ENCODE results near the gene PKD1L1.

The PKD1L1 gene

GRCh38 chr7:47915616-47915976 lies 32.7 kb downstream of the PKD1L1 start:
- TF ChIP-seq POLR2A (IDR thresholded peaks at IDR 0.05; ENCODE audit: low read depth, low read length): no peak
- DNase-seq (ENCODE audit: insufficient read length, low spot score) (no peak), FAIRE-seq (no peak)

GRCh38 chr7:47914717-47915615 lies 33.3 kb downstream of the PKD1L1 start:
- no peak for TF ChIP-seq POLR2A (IDR thresholded peaks at IDR 0.05; ENCODE audit: low read depth, low read length)
- DNase-seq (ENCODE audit: insufficient read length, low spot score) (no peak), FAIRE-seq (no peak)

- DNase-seq (ENCODE audit: insufficient read length, low spot score) (no peak), FAIRE-seq (no peak)
- no peak for TF ChIP-seq POLR2A (IDR thresholded peaks at IDR 0.05; ENCODE audit: low read depth, low read length)
Observed at GRCh38 chr7:47912332-47912731, 35.9 kb downstream of the PKD1L1 start.

- FAIRE-seq: no peak
- no peak for DNase-seq (ENCODE audit: insufficient read length, low spot score)
- no peak for TF ChIP-seq POLR2A (IDR thresholded peaks at IDR 0.05; ENCODE audit: low read depth, low read length)
Observed at GRCh38 chr7:47908720-47909119, 39.5 kb downstream of the PKD1L1 start.

- no peak for TF ChIP-seq POLR2A (IDR thresholded peaks at IDR 0.05; ENCODE audit: low read depth, low read length)
- DNase-seq (ENCODE audit: insufficient read length, low spot score): no peak
- FAIRE-seq: no peak
Observed at GRCh38 chr7:47907981-47908616, 40.2 kb downstream of the PKD1L1 start.

GRCh38 chr7:47906883-47907282 lies 41.4 kb downstream of the PKD1L1 start:
- DNase-seq (ENCODE audit: insufficient read length, low spot score): no peak
- no peak for FAIRE-seq
- no peak for TF ChIP-seq POLR2A (IDR thresholded peaks at IDR 0.05; ENCODE audit: low read depth, low read length)

GRCh38 chr7:47905076-47905920 lies 43.0 kb downstream of the PKD1L1 start:
- TF ChIP-seq POLR2A (IDR thresholded peaks at IDR 0.05; ENCODE audit: low read depth, low read length): no peak
- DNase-seq (ENCODE audit: insufficient read length, low spot score) (no peak), FAIRE-seq (no peak)

GRCh38 chr7:47902013-47902412 lies 46.3 kb downstream of the PKD1L1 start:
- FAIRE-seq: no peak
- no peak for DNase-seq (ENCODE audit: insufficient read length, low spot score)
- TF ChIP-seq POLR2A (IDR thresholded peaks at IDR 0.05; ENCODE audit: low read depth, low read length): no peak

GRCh38 chr7:47901542-47901941 lies 46.7 kb downstream of the PKD1L1 start:
- DNase-seq (ENCODE audit: insufficient read length, low spot score): peak; percentile 74
- no peak for FAIRE-seq
- no peak for TF ChIP-seq POLR2A (IDR thresholded peaks at IDR 0.05; ENCODE audit: low read depth, low read length)

GRCh38 chr7:47897831-47898230 lies 50.4 kb downstream of the PKD1L1 start:
- no peak for DNase-seq (ENCODE audit: insufficient read length, low spot score)
- no peak for FAIRE-seq
- TF ChIP-seq POLR2A (IDR thresholded peaks at IDR 0.05; ENCODE audit: low read depth, low read length): no peak

- TF ChIP-seq POLR2A (IDR thresholded peaks at IDR 0.05; ENCODE audit: low read depth, low read length): no peak
- FAIRE-seq (no peak), DNase-seq (ENCODE audit: insufficient read length, low spot score) (no peak)
Observed at GRCh38 chr7:47896809-47897423, 51.4 kb downstream of the PKD1L1 start.

GRCh38 chr7:47895026-47895425 lies 53.2 kb downstream of the PKD1L1 start:
- FAIRE-seq (no peak), DNase-seq (ENCODE audit: insufficient read length, low spot score) (no peak)
- no peak for TF ChIP-seq POLR2A (IDR thresholded peaks at IDR 0.05; ENCODE audit: low read depth, low read length)

GRCh38 chr7:47893721-47894365 lies 54.4 kb downstream of the PKD1L1 start:
- FAIRE-seq: no peak

More at GRCh38 chr7:47893721-47894365, 54.4 kb downstream of the PKD1L1 start:
- no peak for TF ChIP-seq POLR2A (IDR thresholded peaks at IDR 0.05; ENCODE audit: low read depth, low read length)
- DNase-seq (ENCODE audit: insufficient read length, low spot score): no peak

All from H54 (cell line).